Transverse colon (tissue), 3 donors: ENCODE results near the gene PIK3AP1.

Source experiments
- CTCF ChIP-seq, 5 experiments: fragments of 200-600 bp in 3 of 5; fragments of 450-650 bp in 2 of 5; sonication (generic) in 3 of 5; IDR thresholded peaks; 1 replicate in 2 of 5; 2 replicates in 3 of 5; pipeline ENCODE4 v1.5.1; 2016 to 2017; ENCODE audit warnings: antibody characterized with exemption in 5 of 5, inconsistent platforms in 3 of 5, mild to moderate bottlenecking in 2 of 5, moderate library complexity in 1 of 5
- POLR2A ChIP-seq: fragments of 450-650 bp; IDR thresholded peaks from one replicate; pipeline ENCODE4 v1.6.1; 2016; ENCODE audit warnings: antibody characterized with exemption, mild to moderate bottlenecking, moderate library complexity

GRCh38 chr10:96570511-96570910 is 149.8 kb downstream of the PIK3AP1 start:
- TF ChIP-seq CTCF (IDR thresholded peaks at IDR 0.05): no peak
- no peak for TF ChIP-seq POLR2A
